ENCODE data around the gene SLC46A2. TPM values are rescaled to one million over a fixed set of nuclear protein-coding genes. Genes with fewer than 3 reads are reported as not detected.

Gene SLC46A2
- total RNA-seq, 4 donors from 2014 or later = 0.17 to 0.42 (median 0.26) TPM; not detected in 1

DNA sequence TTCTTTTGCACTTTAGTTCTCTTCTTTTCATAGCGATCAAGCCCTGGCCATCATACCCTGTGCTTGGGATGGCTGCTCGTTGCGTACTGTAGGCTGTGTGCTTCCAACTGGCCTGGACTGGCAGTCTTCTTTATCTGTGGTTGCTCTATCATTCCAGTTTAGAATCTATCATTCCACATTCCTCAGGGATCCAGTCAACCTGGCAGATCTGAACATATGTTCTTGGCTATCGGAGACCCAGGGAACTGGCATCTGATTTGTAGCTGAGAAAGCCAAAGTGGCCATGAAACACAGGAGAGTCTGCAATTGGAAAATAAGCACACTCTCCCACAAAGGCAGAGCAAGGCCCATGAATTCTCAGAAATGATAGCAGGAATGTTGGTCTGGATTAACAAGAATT lies 22.6 kb upstream of the SLC46A2 start:
- 95% methylated on average over 4 of the region's 4 CpGs for WGBS

DNA sequence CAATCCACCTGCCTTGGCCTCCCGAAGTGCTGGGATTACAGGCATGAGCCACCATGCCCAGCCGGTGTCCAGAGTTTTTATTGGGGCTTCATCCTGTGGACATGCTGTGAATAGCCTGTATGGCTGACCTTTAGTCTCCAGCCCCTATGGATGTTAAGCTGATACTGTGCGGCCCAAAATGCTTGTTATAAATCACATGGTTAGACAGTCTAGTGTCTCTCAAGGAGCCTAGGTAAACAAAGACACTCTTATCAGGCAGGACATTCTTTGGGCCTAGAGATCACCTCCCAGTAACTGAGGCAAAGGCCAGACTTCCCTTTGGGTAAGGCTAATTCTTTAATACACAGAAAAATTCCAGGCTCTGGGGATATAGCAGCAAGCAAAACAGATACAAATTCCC lies 22.0 kb upstream of the SLC46A2 start:
- peaks cover 0 to 6% (median 0%) of the 10 kb centered on the region in 4 donors for H3K9me3 ChIP-seq
- no peak overlapping the region for H3K27ac ChIP-seq (replicated peaks in 1 of 4)
- H3K4me1 ChIP-seq = no peaks in the 10 kb centered on the region
- no peaks in the 10 kb centered on the region for H3K27me3 ChIP-seq
- intact Hi-C loops (cut with DNase I) = no loop called here
- no peak for DNase-seq (ENCODE audit: extremely low spot score)
- TF ChIP-seq POLR2AphosphoS5 (IDR thresholded peaks at IDR 0.05) = no peak
- no peak for TF ChIP-seq EP300 (IDR thresholded peaks at IDR 0.05)
- TF ChIP-seq POLR2A (IDR thresholded peaks at IDR 0.05; ENCODE audit: low read depth) = no peak
- TF ChIP-seq, protein P1, sequence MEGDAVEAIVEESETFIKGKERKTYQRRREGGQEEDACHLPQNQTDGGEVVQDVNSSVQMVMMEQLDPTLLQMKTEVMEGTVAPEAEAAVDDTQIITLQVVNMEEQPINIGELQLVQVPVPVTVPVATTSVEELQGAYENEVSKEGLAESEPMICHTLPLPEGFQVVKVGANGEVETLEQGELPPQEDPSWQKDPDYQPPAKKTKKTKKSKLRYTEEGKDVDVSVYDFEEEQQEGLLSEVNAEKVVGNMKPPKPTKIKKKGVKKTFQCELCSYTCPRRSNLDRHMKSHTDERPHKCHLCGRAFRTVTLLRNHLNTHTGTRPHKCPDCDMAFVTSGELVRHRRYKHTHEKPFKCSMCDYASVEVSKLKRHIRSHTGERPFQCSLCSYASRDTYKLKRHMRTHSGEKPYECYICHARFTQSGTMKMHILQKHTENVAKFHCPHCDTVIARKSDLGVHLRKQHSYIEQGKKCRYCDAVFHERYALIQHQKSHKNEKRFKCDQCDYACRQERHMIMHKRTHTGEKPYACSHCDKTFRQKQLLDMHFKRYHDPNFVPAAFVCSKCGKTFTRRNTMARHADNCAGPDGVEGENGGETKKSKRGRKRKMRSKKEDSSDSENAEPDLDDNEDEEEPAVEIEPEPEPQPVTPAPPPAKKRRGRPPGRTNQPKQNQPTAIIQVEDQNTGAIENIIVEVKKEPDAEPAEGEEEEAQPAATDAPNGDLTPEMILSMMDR (IDR thresholded peaks at IDR 0.05) = no peak
- H3K4me3 ChIP-seq = no peak overlapping the region
- no peaks in the 10 kb centered on the region for H3K36me3 ChIP-seq
- 83% methylated on average over 3 of the region's 3 CpGs for WGBS

More for the DNA sequence above, 22.6 kb upstream of the SLC46A2 start:
- H3K9me3 ChIP-seq = peaks cover 0 to 6% (median 0%) of the 10 kb centered on the region in 4 donors
- no peaks in the 10 kb centered on the region for H3K36me3 ChIP-seq
- DNase-seq (ENCODE audit: extremely low spot score) = no peak
- no peak overlapping the region for H3K27ac ChIP-seq (replicated peaks in 1 of 4)
- TF ChIP-seq POLR2A (IDR thresholded peaks at IDR 0.05; ENCODE audit: low read depth) (no peak), POLR2AphosphoS5 (IDR thresholded peaks at IDR 0.05) (no peak), EP300 (IDR thresholded peaks at IDR 0.05) (no peak)
- TF ChIP-seq, protein P1 (IDR thresholded peaks at IDR 0.05) = no peak
- no peaks in the 10 kb centered on the region for H3K27me3 ChIP-seq
- intact Hi-C loops (cut with DNase I) = no loop called here
- no peak overlapping the region for H3K4me3 ChIP-seq
- H3K4me1 ChIP-seq = no peaks in the 10 kb centered on the region

DNA sequence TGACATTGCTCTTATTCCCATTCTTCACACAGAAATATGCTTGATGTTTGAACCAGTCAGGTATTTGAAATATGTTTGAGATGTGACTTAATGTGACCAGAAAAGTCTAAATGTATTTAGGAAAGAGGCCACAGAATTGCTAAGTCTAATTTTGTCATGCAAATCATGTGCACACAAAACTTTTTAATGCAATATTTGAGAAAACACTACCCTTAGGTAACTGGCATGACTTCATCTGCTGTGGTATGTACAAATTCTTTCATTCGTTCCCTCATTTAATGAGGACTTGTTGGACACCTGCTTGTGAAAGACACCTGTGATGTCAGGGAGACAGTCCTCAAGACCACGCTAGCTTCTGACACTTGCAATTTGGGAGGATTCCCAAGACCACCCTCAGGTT lies 21.1 kb upstream of the SLC46A2 start:
- no peaks in the 10 kb centered on the region for H3K36me3 ChIP-seq
- H3K27me3 ChIP-seq = no peaks in the 10 kb centered on the region
- WGBS = 74% methylated on average over 2 of the region's 2 CpGs
- peaks cover 0 to 6% (median 0%) of the 10 kb centered on the region in 4 donors for H3K9me3 ChIP-seq
- intact Hi-C loops (cut with DNase I) = no loop called here
- H3K4me1 ChIP-seq = no peaks in the 10 kb centered on the region
- no peak overlapping the region for H3K4me3 ChIP-seq
- no peak overlapping the region for H3K27ac ChIP-seq (replicated peaks in 1 of 4)
- TF ChIP-seq, protein P1 (IDR thresholded peaks at IDR 0.05) = no peak
- TF ChIP-seq POLR2A (IDR thresholded peaks at IDR 0.05; ENCODE audit: low read depth) = no peak
- TF ChIP-seq POLR2AphosphoS5 (IDR thresholded peaks at IDR 0.05) = no peak
- no peak for TF ChIP-seq EP300 (IDR thresholded peaks at IDR 0.05)
- DNase-seq (ENCODE audit: extremely low spot score) = no peak

DNA sequence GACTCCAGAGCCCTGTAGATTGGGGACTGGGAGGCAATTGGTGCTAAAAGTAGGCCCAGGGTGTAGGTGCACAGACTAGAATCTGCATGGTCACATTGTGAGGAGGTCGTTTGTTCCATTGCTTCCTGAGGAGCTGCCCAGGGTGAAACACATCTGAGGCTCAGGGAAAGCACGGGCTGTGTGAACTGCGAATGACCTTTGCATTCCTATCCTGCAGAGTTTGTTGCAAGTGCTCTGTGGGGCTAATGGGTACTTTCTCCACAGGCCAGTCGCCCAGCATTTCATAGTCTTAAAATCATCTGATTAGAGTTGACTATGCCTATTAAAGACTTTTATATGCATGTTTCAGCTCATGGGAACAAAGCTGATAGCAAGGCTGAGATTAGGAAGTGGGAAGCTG lies 14.4 kb upstream of the SLC46A2 start:
- Histone ChIP-seq H3K4me3 (no peak overlapping the region), H3K27me3 (no peaks in the 10 kb centered on the region), H3K27ac (replicated peaks in 1 of 4) (no peak overlapping the region), H3K9me3 (no peaks in the 10 kb centered on the region), H3K36me3 (no peaks in the 10 kb centered on the region), H3K4me1 (no peaks in the 10 kb centered on the region)
- TF ChIP-seq POLR2AphosphoS5 (IDR thresholded peaks at IDR 0.05) (no peak), EP300 (IDR thresholded peaks at IDR 0.05) (no peak)
- TF ChIP-seq, protein P1 (IDR thresholded peaks at IDR 0.05) = no peak
- intact Hi-C loops (cut with DNase I) = no loop called here
- DNase-seq (ENCODE audit: extremely low spot score) = no peak
- 73% methylated on average over 4 of the region's 4 CpGs for WGBS

DNA sequence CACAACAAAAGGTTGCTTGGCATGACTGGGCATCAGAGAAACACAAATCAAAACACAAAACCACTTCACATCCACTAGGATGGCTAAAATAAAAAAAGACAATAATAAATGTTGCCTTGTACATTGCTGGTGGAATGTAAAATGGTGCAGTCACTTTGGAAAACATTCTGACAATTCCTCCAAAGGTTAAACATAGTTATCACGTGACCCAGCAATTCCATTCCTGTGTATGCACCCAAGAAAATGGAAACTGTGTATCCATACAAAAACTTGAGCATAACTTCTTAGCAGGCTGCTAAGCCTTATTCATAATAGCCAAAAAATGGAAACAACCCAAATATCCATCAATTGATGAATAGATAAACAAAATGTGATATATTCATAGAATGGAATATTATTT lies 10.2 kb upstream of the SLC46A2 start:
- Histone ChIP-seq H3K36me3 (no peaks in the 10 kb centered on the region), H3K4me3 (no peak overlapping the region), H3K9me3 (no peaks in the 10 kb centered on the region), H3K4me1 (no peaks in the 10 kb centered on the region), H3K27me3 (no peaks in the 10 kb centered on the region), H3K27ac (replicated peaks in 1 of 4) (no peak overlapping the region)
- no peak for DNase-seq (ENCODE audit: extremely low spot score)
- intact Hi-C loops (cut with DNase I) = no loop called here
- TF ChIP-seq, protein P1 (IDR thresholded peaks at IDR 0.05) = no peak
- TF ChIP-seq POLR2A (IDR thresholded peaks at IDR 0.05; ENCODE audit: low read depth) = no peak
- no peak for TF ChIP-seq POLR2AphosphoS5 (IDR thresholded peaks at IDR 0.05)
- TF ChIP-seq EP300 (IDR thresholded peaks at IDR 0.05) = no peak
- 73% methylated on average over 1 of the region's 1 CpG for WGBS
